HepG2 (cell line): ENCODE data around the gene PHKB. TPM values are rescaled to one million over a fixed set of nuclear protein-coding genes. Genes with fewer than 3 reads are reported as not detected.

ENCODE experiments used
- ATAC-seq: fragments of 200-7000 bp; cut with Tn5 transposase; 3 replicates; pipeline ENCODE4 v1.9.1; 2020; ENCODE audit warnings: mild to moderate bottlenecking, moderate library complexity
- BruUV-seq: library from RNA; stranded (reverse); fragments of 400-500 nt; replicated peaks from 2 replicates; lab custom pipeline; 2021; lab: Mats Ljungman, UMichigan
- CTCF ChIA-PET: fragments of 300-600 bp; formaldehyde crosslinking; extraction: SDS; loops from one replicate; lab custom pipeline; 2021; ENCODE audit warnings: low total read pairs, inconsistent platforms, low intra/inter-chr PET ratio; lab: Yijun Ruan, JAX
- POLR2A ChIA-PET: fragments of 350-600 bp; sonication (Branson Sonifier 250); formaldehyde crosslinking; loops from one replicate; lab custom pipeline; 2020; ENCODE audit warnings: antibody characterized with exemption, inconsistent platforms; lab: Yijun Ruan, JAX
- DNase-seq: peaks from one replicate; pipeline ENCODE4 v3.0.0-alpha.2; 2015; ENCODE audit warnings: low spot score
- FAIRE-seq: peaks from 3 replicates; lab custom pipeline; 2011; peaks lifted over from hg19 to GRCh38; lab: Jason Lieb, UNC
- H2AFZ ChIP-seq: one replicate; pipeline ENCODE4 v1.6.1; 2011; ENCODE audit warnings: low read length, inconsistent platforms
- H3K27ac ChIP-seq: fragments of 300-600 bp; 3 replicates; pipeline ENCODE4 v1.8.0; 2011; ENCODE audit warnings: mixed run types, mild to moderate bottlenecking, mixed read lengths, low read length, inconsistent platforms; ENCODE audit not compliant: insufficient read depth; ENCODE audit errors: extremely low read length
- H3K27me3 ChIP-seq, 2 experiments: fragments of 200-600 bp in 1 of 2; 2 replicates in 1 of 2; 3 replicates in 1 of 2; pipeline versions ENCODE4 v1.6.0 to v1.8.0; 2011; ENCODE audit warnings: low read length in 2 of 2, mild to moderate bottlenecking in 2 of 2, moderate library complexity in 2 of 2, inconsistent platforms in 1 of 2; ENCODE audit not compliant: insufficient read depth in 2 of 2, control insufficient read depth in 1 of 2
- H3K36me3 ChIP-seq, 2 experiments: fragments of 200-600 bp in 1 of 2; replicated peaks in 1 of 2; 2 replicates in 1 of 2; 3 replicates in 1 of 2; pipeline versions ENCODE4 v1.5.1 to v1.8.0; 2011; ENCODE audit warnings: low read length in 2 of 2, inconsistent platforms in 1 of 2; ENCODE audit not compliant: insufficient read depth in 2 of 2, control insufficient read depth in 1 of 2
- H3K4me1 ChIP-seq: 2 replicates; pipeline ENCODE4 v1.5.1; 2012; ENCODE audit warnings: low read length, inconsistent platforms; ENCODE audit not compliant: insufficient read depth
- H3K4me2 ChIP-seq: 2 replicates; pipeline ENCODE4 v1.6.0; 2011; ENCODE audit warnings: low read depth, low read length, inconsistent platforms
- H3K4me3 ChIP-seq, 3 experiments: fragments of 200-600 bp in 1 of 3; sonication (generic), shearing (Covaris generic) in 1 of 3; replicated peaks in 1 of 3; 2 replicates each; pipeline ENCODE4 v1.5.1; 2011 to 2016; ENCODE audit warnings: low read length in 3 of 3, inconsistent platforms in 2 of 3, low read depth in 2 of 3, mild to moderate bottlenecking in 2 of 3, control low read depth in 1 of 3, mixed read lengths in 1 of 3; ENCODE audit not compliant: insufficient read depth in 1 of 3
- H3K79me2 ChIP-seq: one replicate; pipeline ENCODE4 v1.6.1; 2011; ENCODE audit warnings: low read length, inconsistent platforms; ENCODE audit not compliant: insufficient read depth
- H3K9ac ChIP-seq: 2 replicates; pipeline ENCODE4 v1.6.0; 2011; ENCODE audit warnings: mild to moderate bottlenecking, low read depth, low read length, inconsistent platforms; ENCODE audit not compliant: insufficient read depth
- H3K9me3 ChIP-seq: 2 replicates; pipeline ENCODE4 v1.5.1; 2012; ENCODE audit warnings: mild to moderate bottlenecking, low read length
- H4K20me1 ChIP-seq: 2 replicates; pipeline ENCODE4 v1.6.0; 2011; ENCODE audit warnings: inconsistent platforms, mild to moderate bottlenecking, low read length, moderate library complexity; ENCODE audit not compliant: insufficient read depth
- AGO2 ChIP-seq: fragments of 200-400 bp; formaldehyde crosslinking; optimal IDR thresholded peaks from 2 replicates; pipeline ENCODE3; 2017; ENCODE audit warnings: mild to moderate bottlenecking, low read depth, low read length, moderate library complexity
- PRDM15 ChIP-seq: sonication (generic); formaldehyde crosslinking; IDR thresholded peaks from 2 replicates; pipeline ENCODE4 v1.4.0; 2020; ENCODE audit warnings: missing genetic modification reagents
- PRMT3 ChIP-seq: sonication (generic); formaldehyde crosslinking; IDR thresholded peaks from 2 replicates; pipeline ENCODE4 v1.8.1; 2022; ENCODE audit warnings: low read depth, mild to moderate bottlenecking, moderate library complexity, missing genetic modification reagents, borderline replicate concordance
- THRA ChIP-seq: sonication (generic); formaldehyde crosslinking; IDR thresholded peaks from 2 replicates; pipeline ENCODE4 v1.4.0; 2020; ENCODE audit warnings: missing genetic modification reagents, borderline replicate concordance
- WGBS: methylation state at CpG from one replicate; pipeline ENCODE4 v1.1.6; 2017; ENCODE audit warnings: low lambda C conversion rate; 5-methylcytosine and 5-hydroxymethylcytosine counted together
- in situ Hi-C: cut with HindIII; loops from 2 replicates; pipeline ENCODE4 v1.10.0; 2017; ENCODE audit warnings: low pct_unique_long_range_greater_than_20kb; ENCODE audit not compliant: extremely low pct_ligation_motif_present
- intact Hi-C: fragments of 100-400 bp; cut with micrococcal nuclease; formaldehyde crosslinking; loops from one replicate; pipeline ENCODE4 v1.10.0; 2022; ENCODE audit not compliant: unreplicated experiment
- polyA plus RNA-seq, 8 experiments: library from polyadenylated mRNA; depleted of rRNA in 3 of 8; stranded (reverse) in 7 of 8; unstranded in 1 of 8; fragments of >200 nt; fragmentation: Illumina TruSeq in 4 of 8; extraction: Trizol in 4 of 8; gene quantifications; 2 replicates each; pipeline versions ENCODE4 v1.2.1 to v1.2.3, GENCODE V29; 2011 to 2016; ENCODE audit warnings: low read depth in 4 of 8, missing spikeins in 1 of 8, mixed read lengths in 1 of 8; ENCODE audit not compliant: insufficient read depth in 1 of 8
- total RNA-seq, 5 experiments: library from RNA; depleted of rRNA; stranded (reverse); fragments of >200 nt; fragmentation: Illumina TruSeq; extraction: Trizol; gene quantifications; 2 replicates each; pipeline ENCODE4 v1.2.3, GENCODE V29; 2016; ENCODE audit warnings: low read depth in 1 of 5
- TF ChIP-seq, protein P1 (sequence below): sonication (generic); formaldehyde crosslinking; IDR thresholded peaks from 2 replicates; pipeline ENCODE4 v1.4.0; 2020; ENCODE audit warnings: missing genetic modification reagents, borderline replicate concordance
- TF ChIP-seq, protein P2 (sequence below): sonication (generic); formaldehyde crosslinking; IDR thresholded peaks from 2 replicates; pipeline ENCODE4 v1.5.0; 2020; ENCODE audit warnings: mild to moderate bottlenecking, missing genetic modification reagents, borderline replicate concordance

The PHKB gene
- total and polyA plus RNA-seq, 2 of the 13 experiments (the other 11 are each of a cell fraction or from before 2014, with no cell fraction given): 66.0 to 80.8 TPM

- TF ChIP-seq PRDM15 (no peak), PRMT3 (CRISPR knock-in tag) (no peak)
- TF ChIP-seq, protein P1, sequence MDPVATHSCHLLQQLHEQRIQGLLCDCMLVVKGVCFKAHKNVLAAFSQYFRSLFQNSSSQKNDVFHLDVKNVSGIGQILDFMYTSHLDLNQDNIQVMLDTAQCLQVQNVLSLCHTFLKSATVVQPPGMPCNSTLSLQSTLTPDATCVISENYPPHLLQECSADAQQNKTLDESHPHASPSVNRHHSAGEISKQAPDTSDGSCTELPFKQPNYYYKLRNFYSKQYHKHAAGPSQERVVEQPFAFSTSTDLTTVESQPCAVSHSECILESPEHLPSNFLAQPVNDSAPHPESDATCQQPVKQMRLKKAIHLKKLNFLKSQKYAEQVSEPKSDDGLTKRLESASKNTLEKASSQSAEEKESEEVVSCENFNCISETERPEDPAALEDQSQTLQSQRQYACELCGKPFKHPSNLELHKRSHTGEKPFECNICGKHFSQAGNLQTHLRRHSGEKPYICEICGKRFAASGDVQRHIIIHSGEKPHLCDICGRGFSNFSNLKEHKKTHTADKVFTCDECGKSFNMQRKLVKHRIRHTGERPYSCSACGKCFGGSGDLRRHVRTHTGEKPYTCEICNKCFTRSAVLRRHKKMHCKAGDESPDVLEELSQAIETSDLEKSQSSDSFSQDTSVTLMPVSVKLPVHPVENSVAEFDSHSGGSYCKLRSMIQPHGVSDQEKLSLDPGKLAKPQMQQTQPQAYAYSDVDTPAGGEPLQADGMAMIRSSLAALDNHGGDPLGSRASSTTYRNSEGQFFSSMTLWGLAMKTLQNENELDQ (CRISPR knock-in tag): no peak
- TF ChIP-seq, all 625 proteins: peak for 0
Measured at GRCh38 chr16:47528431-47528830, 67.3 kb downstream of the PHKB start (continued).

- intact Hi-C loops: no loop called here
- FAIRE-seq: no peak
- H3K27ac ChIP-seq: no peak overlapping the region
- TF ChIP-seq AGO2 (no peak), THRA (CRISPR knock-in tag) (no peak)
- TF ChIP-seq, protein P2, sequence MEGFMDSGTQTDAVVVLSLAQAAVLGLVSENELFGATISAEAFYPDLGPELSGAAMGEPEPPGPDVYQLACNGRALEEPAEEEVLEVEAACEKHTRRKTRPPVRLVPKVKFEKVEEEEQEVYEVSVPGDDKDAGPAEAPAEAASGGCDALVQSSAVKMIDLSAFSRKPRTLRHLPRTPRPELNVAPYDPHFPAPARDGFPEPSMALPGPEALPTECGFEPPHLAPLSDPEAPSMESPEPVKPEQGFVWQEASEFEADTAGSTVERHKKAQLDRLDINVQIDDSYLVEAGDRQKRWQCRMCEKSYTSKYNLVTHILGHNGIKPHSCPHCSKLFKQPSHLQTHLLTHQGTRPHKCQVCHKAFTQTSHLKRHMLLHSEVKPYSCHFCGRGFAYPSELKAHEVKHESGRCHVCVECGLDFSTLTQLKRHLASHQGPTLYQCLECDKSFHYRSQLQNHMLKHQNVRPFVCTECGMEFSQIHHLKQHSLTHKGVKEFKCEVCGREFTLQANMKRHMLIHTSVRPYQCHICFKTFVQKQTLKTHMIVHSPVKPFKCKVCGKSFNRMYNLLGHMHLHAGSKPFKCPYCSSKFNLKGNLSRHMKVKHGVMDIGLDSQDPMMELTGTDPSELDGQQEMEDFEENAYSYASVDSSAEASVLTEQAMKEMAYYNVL (CRISPR knock-in tag): no peak
Measured at GRCh38 chr16:47533744-47534292, 72.7 kb downstream of the PHKB start.

More at GRCh38 chr16:47533744-47534292, 72.7 kb downstream of the PHKB start:
- H2AFZ ChIP-seq: no peak overlapping the region
- H3K4me3 ChIP-seq: no peak overlapping the region
- no peak overlapping the region for H3K9ac ChIP-seq
- no peaks in the 10 kb centered on the region for H4K20me1 ChIP-seq
- in situ Hi-C loops: no loop called here
- no peaks in the 10 kb centered on the region for H3K79me2 ChIP-seq
- no peaks in the 10 kb centered on the region; a peak in 1 of 5 replicates for H3K36me3 ChIP-seq
- H3K27me3 ChIP-seq: no peaks in the 10 kb centered on the region
- H3K4me2 ChIP-seq: no peak overlapping the region
- no peaks in the 10 kb centered on the region for H3K9me3 ChIP-seq
- peaks cover 22% of the 10 kb centered on the region for H3K4me1 ChIP-seq
- 100% methylated on average over 2 of the region's 8 CpGs for WGBS
- DNase-seq (no peak), ATAC-seq (no peak)
- CTCF ChIA-PET: no interaction called here
- no TSS peak for BruUV-seq
- POLR2A ChIA-PET: no interaction called here
